GM13976 (cell line): ENCODE measurements around the gene MSMO1.

Experiments
- DNase-seq: peaks from one replicate; pipeline ENCODE4 v3.0.0; 2012; ENCODE audit warnings: low spot score
- CTCF ChIP-seq: IDR thresholded peaks from 2 replicates; pipeline ENCODE4 v1.5.1; 2012; ENCODE audit warnings: borderline replicate concordance, mild to moderate bottlenecking; ENCODE audit not compliant: insufficient read depth; ENCODE audit errors: extremely low read depth, missing control alignments, control extremely low read depth
- in situ Hi-C: fragments of 300-500 bp; cut with MboI; formaldehyde crosslinking; loops from one replicate; pipeline ENCODE4 v1.12.0; 2022; ENCODE audit warnings: low sequenced_read_pairs, mixed read lengths, inconsistent platforms; ENCODE audit not compliant: unreplicated experiment

MSMO1 gene

GRCh38 chr4:165360041-165360695 is 32.7 kb downstream of the MSMO1 start:
- TF ChIP-seq CTCF, result no peak
- DNase-seq, result no peak
- in situ Hi-C loops, result no loop called here

GRCh38 chr4:165360985-165361670 is 33.7 kb downstream of the MSMO1 start:
- in situ Hi-C loops, result no loop called here
- no peak for DNase-seq
- no peak for TF ChIP-seq CTCF

GRCh38 chr4:165361810-165362209 is 34.3 kb downstream of the MSMO1 start:
- TF ChIP-seq CTCF, result no peak
- DNase-seq, result no peak
- in situ Hi-C loops, result no loop called here

- DNase-seq, result no peak
- TF ChIP-seq CTCF, result no peak
- in situ Hi-C loops, result no loop called here
Observed at GRCh38 chr4:165364452-165365080, 37.1 kb downstream of the MSMO1 start.

- no peak for DNase-seq
- no peak for TF ChIP-seq CTCF
- in situ Hi-C loops, result no loop called here
Observed at GRCh38 chr4:165367040-165367439, 39.6 kb downstream of the MSMO1 start.

- no peak for TF ChIP-seq CTCF
- in situ Hi-C loops, result no loop called here
- DNase-seq, result no peak
Observed at GRCh38 chr4:165368114-165368513, 40.6 kb downstream of the MSMO1 start.
